NB4 (cell line): ENCODE measurements around the gene REG3G.

Experiments
- TF ChIP-seq, protein P1 (sequence below): IDR thresholded peaks from one replicate; pipeline ENCODE4 v1.5.1; 2012; ENCODE audit warnings: low read depth, low read length
- TF ChIP-seq, protein P2 (sequence below): IDR thresholded peaks from 2 replicates; pipeline ENCODE4 v1.6.1; 2011; ENCODE audit warnings: low read depth, low read length

DNA sequence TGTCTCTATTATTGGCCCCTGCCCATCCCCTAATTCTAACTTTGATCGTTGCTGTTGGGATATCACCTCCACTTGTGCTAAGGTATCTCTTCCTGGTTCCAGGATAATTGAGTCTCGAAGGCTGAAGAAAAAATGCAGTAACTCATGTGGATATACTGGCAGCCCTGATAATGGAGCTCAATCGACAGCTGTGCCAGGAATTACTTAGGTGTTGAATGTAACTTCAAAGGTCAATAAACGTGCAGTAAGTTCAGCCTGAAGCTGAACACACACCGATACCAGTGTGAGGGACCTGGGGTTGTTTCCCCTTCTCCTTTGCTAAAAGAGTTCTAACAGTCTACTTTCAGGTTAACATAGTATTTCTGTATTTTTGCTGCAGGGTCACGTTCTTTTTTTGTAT is 11.9 kb upstream of the REG3G start:
- TF ChIP-seq, protein P1, sequence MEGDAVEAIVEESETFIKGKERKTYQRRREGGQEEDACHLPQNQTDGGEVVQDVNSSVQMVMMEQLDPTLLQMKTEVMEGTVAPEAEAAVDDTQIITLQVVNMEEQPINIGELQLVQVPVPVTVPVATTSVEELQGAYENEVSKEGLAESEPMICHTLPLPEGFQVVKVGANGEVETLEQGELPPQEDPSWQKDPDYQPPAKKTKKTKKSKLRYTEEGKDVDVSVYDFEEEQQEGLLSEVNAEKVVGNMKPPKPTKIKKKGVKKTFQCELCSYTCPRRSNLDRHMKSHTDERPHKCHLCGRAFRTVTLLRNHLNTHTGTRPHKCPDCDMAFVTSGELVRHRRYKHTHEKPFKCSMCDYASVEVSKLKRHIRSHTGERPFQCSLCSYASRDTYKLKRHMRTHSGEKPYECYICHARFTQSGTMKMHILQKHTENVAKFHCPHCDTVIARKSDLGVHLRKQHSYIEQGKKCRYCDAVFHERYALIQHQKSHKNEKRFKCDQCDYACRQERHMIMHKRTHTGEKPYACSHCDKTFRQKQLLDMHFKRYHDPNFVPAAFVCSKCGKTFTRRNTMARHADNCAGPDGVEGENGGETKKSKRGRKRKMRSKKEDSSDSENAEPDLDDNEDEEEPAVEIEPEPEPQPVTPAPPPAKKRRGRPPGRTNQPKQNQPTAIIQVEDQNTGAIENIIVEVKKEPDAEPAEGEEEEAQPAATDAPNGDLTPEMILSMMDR: no peak
- TF ChIP-seq, protein P2, sequence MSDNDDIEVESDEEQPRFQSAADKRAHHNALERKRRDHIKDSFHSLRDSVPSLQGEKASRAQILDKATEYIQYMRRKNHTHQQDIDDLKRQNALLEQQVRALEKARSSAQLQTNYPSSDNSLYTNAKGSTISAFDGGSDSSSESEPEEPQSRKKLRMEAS: no peak
